ENCODE measurements around the gene FAM3A. TPM values are rescaled to one million over a fixed set of nuclear protein-coding genes. Genes with fewer than 3 reads are reported as not detected.

Gene FAM3A
- total and polyA plus RNA-seq, 9 of the 15 experiments (the other 6 are each of a cell fraction or from before 2014, with no cell fraction given), result 0.75 to 70.6 (median 27.0) TPM

GRCh38 chrX:154458116-154458953 is 57.7 kb downstream of the FAM3A start, which contains the start of gene PLXNA3 (continued):
- TF ChIP-seq HDAC3 (IDR thresholded peaks at IDR 0.05; ENCODE audit: borderline replicate concordance, partially characterized antibody) (no peak), THAP7 (CRISPR knock-in tag; IDR thresholded peaks at IDR 0.05) (no peak), PYGO2 (tag; IDR thresholded peaks at IDR 0.05) (no peak), PRMT5 (CRISPR knock-in tag; IDR thresholded peaks at IDR 0.05) (no peak), GTF2A2 (tag; IDR thresholded peaks at IDR 0.05) (peak; percentile 97), MCM3 (IDR thresholded peaks at IDR 0.05) (no peak), ZNF12 (CRISPR knock-in tag; IDR thresholded peaks at IDR 0.05) (no peak), ZNF717 (CRISPR knock-in tag; IDR thresholded peaks at IDR 0.05) (no peak), ATF7 (IDR thresholded peaks at IDR 0.05) (peak; percentile 96), NR1H2 (CRISPR knock-in tag; IDR thresholded peaks at IDR 0.05) (no peak), STAT5B (CRISPR knock-in tag; IDR thresholded peaks at IDR 0.05) (no peak), MTA3 (IDR thresholded peaks at IDR 0.05; ENCODE audit: borderline replicate concordance) (peak; percentile 81; the same call in 1 of the 2 replicates), NEUROD1 (IDR thresholded peaks at IDR 0.05; ENCODE audit: borderline replicate concordance, low read depth, low read length, partially characterized antibody) (no peak), ZNF444 (CRISPR knock-in tag; IDR thresholded peaks at IDR 0.05) (no peak), ZNF592 (IDR thresholded peaks at IDR 0.05) (no peak), LCOR (CRISPR knock-in tag; IDR thresholded peaks at IDR 0.05) (no peak), MCM7 (IDR thresholded peaks at IDR 0.05) (no peak), PHF8 (IDR thresholded peaks at IDR 0.05; ENCODE audit: borderline replicate concordance, low read length) (peak; percentile 69; the same call in 1 of the 2 replicates), ZNF512 (tag; IDR thresholded peaks at IDR 0.05) (no peak), XRCC5 (IDR thresholded peaks at IDR 0.05; ENCODE audit: low read depth, low read length) (no peak), ARID3B (CRISPR knock-in tag; IDR thresholded peaks at IDR 0.05; ENCODE audit: borderline replicate concordance) (no peak)
